IMR-90 (cell line): Measurements from ENCODE around the gene HEYL. TPM values are rescaled to one million over a fixed set of nuclear protein-coding genes. Genes with fewer than 3 reads are reported as not detected.

Source experiments
- ATAC-seq: fragments of 200-7000 bp; cut with Tn5 transposase; 2 replicates; pipeline ENCODE4 v1.9.1; 2020; ENCODE audit warnings: low read depth, mild to moderate bottlenecking, moderate library complexity
- BruUV-seq: library from RNA; stranded (reverse); fragments of 400-500 nt; replicated peaks from 2 replicates; lab custom pipeline; 2021; lab: Mats Ljungman, UMichigan
- CTCF ChIA-PET: fragments of 300-600 bp; formaldehyde crosslinking; extraction: SDS; loops from one replicate; lab custom pipeline; 2021; ENCODE audit warnings: antibody characterized with exemption; lab: Yijun Ruan, JAX
- POLR2A ChIA-PET: fragments of 300-600 bp; sonication (Branson Sonifier 250); formaldehyde crosslinking; loops from one replicate; lab custom pipeline; 2022; ENCODE audit warnings: antibody characterized with exemption; ENCODE audit not compliant: unreplicated experiment; lab: Charles Lee
- DNase-seq: peaks from one replicate; pipeline ENCODE4 v3.0.0; 2013
- H2AFZ ChIP-seq: replicated peaks from 2 replicates; pipeline ENCODE3; 2013; ENCODE audit warnings: low read length, mild to moderate bottlenecking; ENCODE audit not compliant: poor library complexity
- H2AK5ac ChIP-seq: 2 replicates; pipeline ENCODE4 v1.6.1; 2013; ENCODE audit warnings: low read depth, low read length, inconsistent platforms
- H2AK9ac ChIP-seq: replicated peaks from 2 replicates; pipeline ENCODE3; 2013; ENCODE audit warnings: mild to moderate bottlenecking, low read depth, low read length, moderate library complexity; ENCODE audit not compliant: poor library complexity
- H2BK120ac ChIP-seq: 2 replicates; pipeline ENCODE4 v1.6.1; 2013; ENCODE audit warnings: low read depth, low read length, inconsistent platforms
- H2BK15ac ChIP-seq: 3 replicates; pipeline ENCODE4 v1.6.1; 2013; ENCODE audit warnings: low read depth, low read length, inconsistent platforms
- H2BK20ac ChIP-seq: 2 replicates; pipeline ENCODE4 v1.6.1; 2013; ENCODE audit warnings: low read depth, mild to moderate bottlenecking, inconsistent platforms, low read length, moderate library complexity
- H2BK5ac ChIP-seq: 2 replicates; pipeline ENCODE4 v1.6.1; 2013; ENCODE audit warnings: mild to moderate bottlenecking, low read depth, low read length, inconsistent platforms; ENCODE audit not compliant: poor library complexity, severe bottlenecking
- H3K14ac ChIP-seq: replicated peaks from 2 replicates; pipeline ENCODE4 v1.6.1; 2013; ENCODE audit warnings: low read depth, low read length, inconsistent platforms
- H3K18ac ChIP-seq: 2 replicates; pipeline ENCODE4 v1.6.1; 2013; ENCODE audit warnings: low read depth, low read length, control low read depth
- H3K23ac ChIP-seq: 2 replicates; pipeline ENCODE4 v1.6.1; 2013; ENCODE audit warnings: low read depth, low read length, inconsistent platforms
- H3K27ac ChIP-seq: 2 replicates; pipeline ENCODE4 v1.5.1; 2013; ENCODE audit warnings: mild to moderate bottlenecking, control low read depth, low read length; ENCODE audit not compliant: insufficient read depth
- H3K27me3 ChIP-seq: 2 replicates; pipeline ENCODE4 v1.6.1; 2013; ENCODE audit warnings: low read length; ENCODE audit not compliant: control insufficient read depth, insufficient read depth
- H3K36me3 ChIP-seq: 2 replicates; pipeline ENCODE4 v1.6.1; 2013; ENCODE audit warnings: low read length, mixed read lengths; ENCODE audit not compliant: control insufficient read depth, insufficient read depth
- H3K4ac ChIP-seq: 2 replicates; pipeline ENCODE4 v1.6.1; 2013; ENCODE audit warnings: low read depth, low read length, inconsistent platforms
- H3K4me1 ChIP-seq: 2 replicates; pipeline ENCODE4 v1.6.1; 2013; ENCODE audit warnings: low read length, mixed read lengths; ENCODE audit not compliant: control insufficient read depth, insufficient read depth
- H3K4me2 ChIP-seq: 2 replicates; pipeline ENCODE4 v1.6.1; 2013; ENCODE audit warnings: low read depth, mild to moderate bottlenecking, control low read depth, low read length, moderate library complexity
- H3K4me3 ChIP-seq: 2 replicates; pipeline ENCODE4 v1.5.1; 2013; ENCODE audit warnings: low read depth, mild to moderate bottlenecking, control low read depth, low read length, moderate library complexity; ENCODE audit not compliant: insufficient read depth
- H3K56ac ChIP-seq: 2 replicates; pipeline ENCODE4 v1.6.1; 2013; ENCODE audit warnings: low read length, inconsistent platforms; ENCODE audit not compliant: insufficient read depth; ENCODE audit errors: extremely low read depth
- H3K79me1 ChIP-seq, 2 experiments: 2 replicates each; pipeline ENCODE4 v1.6.1; 2013; ENCODE audit warnings: low read length in 2 of 2, inconsistent platforms in 1 of 2, low read depth in 1 of 2
- H3K9ac ChIP-seq: 2 replicates; pipeline ENCODE4 v1.6.1; 2013; ENCODE audit warnings: low read depth, low read length, control low read depth
- H3K9me1 ChIP-seq: 2 replicates; pipeline ENCODE4 v1.6.1; 2013; ENCODE audit warnings: low read length, inconsistent platforms; ENCODE audit not compliant: insufficient read depth
- H3K9me3 ChIP-seq: 2 replicates; pipeline ENCODE4 v1.6.1; 2013; ENCODE audit warnings: low read length; ENCODE audit not compliant: control insufficient read depth, insufficient read depth
- H4K20me1 ChIP-seq: 2 replicates; pipeline ENCODE4 v1.6.1; 2013; ENCODE audit warnings: low read length, inconsistent platforms; ENCODE audit not compliant: insufficient read depth
- H4K5ac ChIP-seq: 2 replicates; pipeline ENCODE4 v1.6.1; 2013; ENCODE audit warnings: mild to moderate bottlenecking, low read depth, low read length, control low read depth
- H4K8ac ChIP-seq, 2 experiments: 2 replicates each; pipeline ENCODE4 v1.6.1; 2013; ENCODE audit warnings: low read depth in 2 of 2, low read length in 2 of 2, control low read depth in 1 of 2, inconsistent platforms in 1 of 2
- H4K91ac ChIP-seq: 2 replicates; pipeline ENCODE4 v1.6.1; 2013; ENCODE audit warnings: low read depth, low read length, inconsistent platforms; ENCODE audit not compliant: insufficient read depth
- CHD1 ChIP-seq: IDR thresholded peaks from 2 replicates; pipeline ENCODE4 v1.6.1; 2012; ENCODE audit warnings: low read depth, low read length, improper control_type of control experiment
- WGBS, 2 experiments: methylation state at CpG; one replicate each; pipeline versions ENCODE4 v1.1.5 to v1.1.7; 2013; ENCODE audit warnings: missing lambda C conversion rate in 2 of 2; ENCODE audit not compliant: insufficient read length in 1 of 2; ENCODE audit errors: extremely low coverage in 2 of 2; 5-methylcytosine and 5-hydroxymethylcytosine counted together
- dilution Hi-C: fragments of 300-500 bp; cut with HindIII; formaldehyde crosslinking; loops from one replicate; pipeline ENCODE4 v1.14.3; 2018; ENCODE audit warnings: low sequenced_read_pairs; ENCODE audit not compliant: unreplicated experiment
- in situ Hi-C: fragments of 300-500 bp; cut with MboI; formaldehyde crosslinking; loops from 3 replicates; pipeline ENCODE4 v1.14.3; 2019; ENCODE audit warnings: low sequenced_read_pairs, inconsistent platforms, mixed read lengths
- intact Hi-C: fragments of 100-400 bp; cut with micrococcal nuclease; formaldehyde crosslinking; loops from 2 replicates; pipeline ENCODE4 v1.10.0; 2022
- polyA plus RNA-seq, 3 experiments: library from polyadenylated mRNA; depleted of rRNA; stranded (reverse); fragments of >200 nt; gene quantifications; 2 replicates each; pipeline ENCODE4 v1.2.3, GENCODE V29; 2012; ENCODE audit warnings: low replicate concordance in 1 of 3
- total RNA-seq: library from RNA; depleted of rRNA; stranded (reverse); fragments of >200 nt; gene quantifications from 2 replicates; pipeline ENCODE4 v1.2.3, GENCODE V29; 2012

The HEYL gene
- total and polyA plus RNA-seq, 2 of the 4 experiments (the other 2 are of a cell fraction), result 0.02 TPM; not detected in 1

- Histone ChIP-seq H4K20me1 (no peaks in the 10 kb centered on the region), H4K91ac (no peak overlapping the region), H3K9ac (no peak overlapping the region), H4K5ac (no peak overlapping the region), H3K4me3 (no peak overlapping the region), H4K8ac (peak overlapping the region in 1 of 2 experiments; percentile 39; a peak in 1 of 4 replicates), H3K27ac (no peak overlapping the region), H3K4ac (peak overlapping the region; percentile 55), H3K14ac (peak overlapping the region; percentile 11; the same call in 1 of the 2 replicates), H2AK5ac (0 out of 2 replicates have a peak overlapping the region, but pooled peaks have one; percentile 75), H3K27me3 (peaks cover 22% of the 10 kb centered on the region), H3K23ac (no peak overlapping the region; the same call in 1 of the 2 replicates), H2BK20ac (0 out of 2 replicates have a peak overlapping the region, but pooled peaks have one; percentile 62), H3K36me3 (no peaks in the 10 kb centered on the region), H3K18ac (no peak overlapping the region), H3K4me1 (peaks cover 13% of the 10 kb centered on the region), H2BK120ac (peak overlapping the region; percentile 48; the same call in 1 of the 2 replicates), H2BK5ac (no peak overlapping the region), H2AFZ (peak overlapping the region; percentile 68), H2AK9ac (no peak overlapping the region), H3K4me2 (no peak overlapping the region), H3K9me3 (no peaks in the 10 kb centered on the region; the same call in 1 of the 2 replicates), H2BK15ac (peak overlapping the region; percentile 61; the same call in 1 of the 3 replicates), H3K56ac (no peak overlapping the region), H3K9me1 (0 out of 2 replicates have a peak, but pooled peaks cover 7% of the 10 kb centered on the region), H3K79me1 (no peaks in the 10 kb centered on the region)
- in situ Hi-C loops, result no loop called here
- no CpG with 5 or more reads among the region's 4 CpGs for WGBS, 2 experiments
- intact Hi-C loops, result no loop called here
- ChIA-PET POLR2A (no interaction called here), CTCF (interaction anchor here (0.5 to 1.6 kb wide), 2 partner anchors 16 to 160 kb away, joined by 3 to 4 read pairs; no protein-coding TSS in a partner anchor)
- no TSS peak for BruUV-seq
- dilution Hi-C loops, result no loop called here
- ATAC-seq, result no peak
- no peak for TF ChIP-seq CHD1
- peak; percentile 49 for DNase-seq
Observed at GRCh38 chr1:39642796-39643195, 3.4 kb upstream of the HEYL start.
